ENCODE data around the gene RHOT1.

RHOT1 gene

DNA sequence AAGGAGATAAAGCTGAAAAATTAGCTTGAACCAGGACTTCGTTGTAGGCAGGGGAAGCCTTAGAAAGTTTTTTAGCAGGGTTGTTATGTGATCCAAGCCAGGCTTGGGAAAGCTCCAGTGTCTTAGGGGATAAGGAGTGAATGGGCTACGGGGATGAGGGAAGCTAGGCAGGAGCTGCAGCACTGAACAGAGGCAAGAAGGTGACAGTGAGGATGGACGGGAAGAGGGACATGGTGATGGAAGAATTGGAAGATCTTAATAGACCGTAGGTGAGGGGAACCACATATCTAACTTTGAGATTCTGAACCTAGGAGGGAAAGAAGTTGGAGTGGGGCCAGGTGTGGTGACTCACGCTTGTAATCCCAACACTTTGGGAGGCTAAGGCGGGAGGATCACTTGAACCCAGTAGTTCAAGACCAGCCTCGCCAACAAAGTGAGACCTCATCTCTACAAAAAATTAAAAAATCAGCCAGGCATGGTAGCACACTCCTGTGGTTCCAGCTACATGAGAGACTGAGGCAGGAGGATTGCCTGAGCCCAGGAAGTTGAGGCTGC lies 126.5 kb downstream of the RHOT1 start:
- DNase-seq (ENCODE audit: low read depth in 3 of 3), result no peak

- DNase-seq (ENCODE audit: low read depth in 3 of 3), result no peak
Observed at GRCh38 chr17:32269377-32269776, 127.1 kb downstream of the RHOT1 start.

- DNase-seq (ENCODE audit: low read depth in 3 of 3), result no peak
Observed at GRCh38 chr17:32271844-32272243, 129.5 kb downstream of the RHOT1 start.

GRCh38 chr17:32274101-32274500 lies 131.8 kb downstream of the RHOT1 start:
- DNase-seq (ENCODE audit: low read depth in 3 of 3), result no peak

DNA sequence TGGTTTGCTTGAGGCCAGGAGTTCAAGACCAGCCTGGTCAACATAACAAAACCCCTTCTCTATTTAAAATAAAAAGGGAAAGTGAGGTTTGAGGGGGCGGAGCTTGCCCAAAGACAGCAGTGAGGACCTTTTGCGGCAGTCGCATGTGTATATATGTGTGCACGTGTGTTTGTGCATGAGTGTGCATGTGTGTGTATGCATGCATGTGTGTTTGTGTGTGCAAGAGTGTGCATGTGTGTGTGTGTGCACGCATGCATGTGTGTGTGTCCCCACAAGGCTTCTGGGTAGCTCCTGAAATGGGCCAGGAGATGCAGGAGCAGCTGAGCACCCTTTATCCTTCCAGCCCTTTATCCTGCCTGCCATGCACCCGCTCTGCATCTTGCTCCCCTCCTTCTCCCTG lies 132.3 kb downstream of the RHOT1 start:
- DNase-seq (ENCODE audit: low read depth in 3 of 3), result no peak

Measured in stimulated activated CD4-positive, alpha-beta T cell treated with anti-CD3 and anti-CD28 coated beads, TNF-alpha, amount 100 ng/mL, for 48 hours (primary cell).